ENCODE measurements around the gene S100PBP. TPM values are rescaled to one million over a fixed set of nuclear protein-coding genes. Genes with fewer than 3 reads are reported as not detected.

The S100PBP gene
- polyA plus RNA-seq, 1 experiment: 20.7 TPM

DNA sequence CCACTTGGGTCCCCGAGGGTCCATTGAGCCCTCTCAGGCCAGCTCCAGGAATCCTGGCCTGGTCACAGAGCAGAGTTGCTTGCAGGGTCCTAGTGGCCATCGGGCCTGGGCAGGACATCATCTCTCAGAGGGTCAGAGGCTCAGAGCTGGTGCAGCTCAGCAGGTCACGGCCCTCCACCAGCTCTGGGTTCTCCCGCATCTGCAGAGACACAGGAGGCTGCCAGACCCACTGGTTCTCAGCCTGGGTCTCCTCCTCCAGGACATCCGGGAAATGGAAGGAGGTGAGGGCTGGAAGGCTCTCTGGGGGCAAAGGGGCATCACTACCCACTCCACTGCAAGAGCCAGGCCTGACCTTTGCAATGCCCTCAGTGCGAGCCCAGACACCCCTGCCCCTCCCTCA, 77.2 kb downstream of the S100PBP start:
- ChIA-PET POLR2A (no interaction called here), CTCF (interaction anchor here (1.1 to 1.4 kb wide), 3 partner anchors 8 to 192 kb away, joined by 3 to 5 read pairs (median 3); no protein-coding TSS in a partner anchor)
- no peak for DNase-seq (ENCODE audit: low read depth)
- H3K27me3 ChIP-seq (ENCODE audit: control insufficient read depth, insufficient read depth, low read length): peaks cover 6% of the 10 kb centered on the region
- no peaks in the 10 kb centered on the region; the same call in 1 of the 2 replicates for H3K36me3 ChIP-seq (ENCODE audit: control insufficient read depth, insufficient read depth, low read length)
- TF ChIP-seq, protein P1, sequence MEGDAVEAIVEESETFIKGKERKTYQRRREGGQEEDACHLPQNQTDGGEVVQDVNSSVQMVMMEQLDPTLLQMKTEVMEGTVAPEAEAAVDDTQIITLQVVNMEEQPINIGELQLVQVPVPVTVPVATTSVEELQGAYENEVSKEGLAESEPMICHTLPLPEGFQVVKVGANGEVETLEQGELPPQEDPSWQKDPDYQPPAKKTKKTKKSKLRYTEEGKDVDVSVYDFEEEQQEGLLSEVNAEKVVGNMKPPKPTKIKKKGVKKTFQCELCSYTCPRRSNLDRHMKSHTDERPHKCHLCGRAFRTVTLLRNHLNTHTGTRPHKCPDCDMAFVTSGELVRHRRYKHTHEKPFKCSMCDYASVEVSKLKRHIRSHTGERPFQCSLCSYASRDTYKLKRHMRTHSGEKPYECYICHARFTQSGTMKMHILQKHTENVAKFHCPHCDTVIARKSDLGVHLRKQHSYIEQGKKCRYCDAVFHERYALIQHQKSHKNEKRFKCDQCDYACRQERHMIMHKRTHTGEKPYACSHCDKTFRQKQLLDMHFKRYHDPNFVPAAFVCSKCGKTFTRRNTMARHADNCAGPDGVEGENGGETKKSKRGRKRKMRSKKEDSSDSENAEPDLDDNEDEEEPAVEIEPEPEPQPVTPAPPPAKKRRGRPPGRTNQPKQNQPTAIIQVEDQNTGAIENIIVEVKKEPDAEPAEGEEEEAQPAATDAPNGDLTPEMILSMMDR (IDR thresholded peaks at IDR 0.05; ENCODE audit: insufficient read depth, low read depth, low read length): no peak
- H3K4me3 ChIP-seq (ENCODE audit: low read depth, low read length): no peak overlapping the region

DNA sequence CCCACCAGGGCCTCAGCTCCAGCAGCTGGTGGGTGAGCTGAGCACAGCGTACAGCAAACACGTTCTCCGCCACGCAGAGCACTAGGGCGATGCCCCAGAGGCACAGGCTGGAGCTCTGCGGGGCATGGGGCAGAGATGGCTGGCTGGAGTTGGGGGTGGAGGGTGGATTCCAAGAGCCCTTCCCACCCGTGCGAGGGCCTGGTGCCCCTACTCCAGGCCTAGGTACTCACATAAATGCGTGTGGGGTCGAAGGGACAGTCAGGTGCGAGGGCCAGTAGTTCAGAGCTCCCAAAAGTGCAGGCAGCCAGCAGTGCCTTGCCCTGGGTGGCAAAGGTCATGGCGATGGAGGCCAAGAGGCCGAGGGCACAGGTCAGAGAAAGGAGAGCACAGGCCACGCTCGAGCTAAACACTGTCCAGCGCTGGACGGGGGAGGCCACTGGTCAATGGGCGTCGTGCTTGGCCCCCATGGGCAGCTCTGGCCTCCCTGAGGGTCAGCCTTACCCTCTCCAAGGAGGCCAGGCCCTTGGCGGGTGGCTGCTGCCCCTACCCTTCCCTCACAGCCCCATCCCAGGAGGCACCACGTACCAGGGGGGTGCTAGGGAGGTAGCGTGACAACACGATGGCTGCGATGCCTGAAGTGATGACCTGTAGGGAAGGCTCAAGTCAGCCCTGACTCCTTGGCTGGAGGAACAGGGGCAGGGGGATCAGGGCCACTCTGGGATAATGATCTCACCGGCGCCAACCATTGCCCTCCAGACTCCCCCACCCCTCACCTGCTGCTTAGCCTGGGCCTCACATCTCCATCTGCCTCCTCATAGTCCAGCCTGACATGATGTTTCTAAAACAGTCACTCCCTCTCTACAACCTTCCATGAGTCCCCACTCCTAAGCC, 78.1 kb downstream of the S100PBP start:
- POLR2A ChIA-PET: no interaction called here
- TF ChIP-seq, protein P1 (IDR thresholded peaks at IDR 0.05; ENCODE audit: insufficient read depth, low read depth, low read length): no peak
- Histone ChIP-seq H3K4me3 (ENCODE audit: low read depth, low read length) (no peak overlapping the region), H3K36me3 (ENCODE audit: control insufficient read depth, insufficient read depth, low read length) (no peaks in the 10 kb centered on the region; the same call in 1 of the 2 replicates), H3K27me3 (ENCODE audit: control insufficient read depth, insufficient read depth, low read length) (peaks cover 6% of the 10 kb centered on the region)
- CTCF ChIA-PET: interaction anchor here (0.8 to 1.2 kb wide), 4 partner anchors 9 to 191 kb away, joined by 3 to 5 read pairs (median 3); no protein-coding TSS in a partner anchor
- no peak for DNase-seq (ENCODE audit: low read depth)

DNA sequence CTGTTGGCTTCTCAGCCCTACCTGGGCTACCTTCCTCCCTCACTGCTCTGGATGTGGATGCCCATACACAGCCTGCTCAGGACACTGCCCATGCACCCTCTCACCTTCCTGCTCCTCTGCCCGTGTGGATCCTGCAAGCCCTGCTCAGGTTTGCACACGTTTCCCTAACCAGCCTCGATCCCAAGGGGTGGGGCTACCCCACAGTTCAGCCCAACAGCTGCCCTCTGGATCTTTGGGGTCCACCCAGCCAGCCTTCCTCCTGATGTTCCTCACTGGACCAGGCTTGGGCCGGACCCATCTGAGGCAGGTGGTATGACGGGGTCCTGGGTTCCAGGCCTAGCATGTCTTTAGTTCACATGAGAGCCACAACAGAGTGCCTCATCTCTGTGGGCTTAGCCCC, 79.0 kb downstream of the S100PBP start:
- TF ChIP-seq, protein P1 (IDR thresholded peaks at IDR 0.05; ENCODE audit: insufficient read depth, low read depth, low read length): no peak
- Histone ChIP-seq H3K36me3 (ENCODE audit: control insufficient read depth, insufficient read depth, low read length) (no peaks in the 10 kb centered on the region; the same call in 1 of the 2 replicates), H3K27me3 (ENCODE audit: control insufficient read depth, insufficient read depth, low read length) (peaks cover 3% of the 10 kb centered on the region), H3K4me3 (ENCODE audit: low read depth, low read length) (no peak overlapping the region)
- POLR2A ChIA-PET: no interaction called here
- CTCF ChIA-PET: interaction anchor here (1.0 kb wide), 1 partner anchor 18 kb away, joined by 3 read pairs; no protein-coding TSS in a partner anchor
- no peak for DNase-seq (ENCODE audit: low read depth)

GRCh38 chr1:32897082-32898049, 79.9 kb downstream of the S100PBP start:
- POLR2A ChIA-PET: no interaction called here
- Histone ChIP-seq H3K27me3 (ENCODE audit: control insufficient read depth, insufficient read depth, low read length) (peaks cover 1% of the 10 kb centered on the region), H3K36me3 (ENCODE audit: control insufficient read depth, insufficient read depth, low read length) (no peaks in the 10 kb centered on the region; the same call in 1 of the 2 replicates), H3K4me3 (ENCODE audit: low read depth, low read length) (no peak overlapping the region)
- no peak for DNase-seq (ENCODE audit: low read depth)
- CTCF ChIA-PET: interaction anchor here (0.6 to 1.5 kb wide), 4 partner anchors 19 to 189 kb away, joined by 3 to 6 read pairs (median 3); no protein-coding TSS in a partner anchor
- TF ChIP-seq, protein P1 (IDR thresholded peaks at IDR 0.05; ENCODE audit: insufficient read depth, low read depth, low read length): no peak

All from BJ (cell line).